ENCODE measurements around the gene C19orf38. TPM values are rescaled to one million over a fixed set of nuclear protein-coding genes. Genes with fewer than 3 reads are reported as not detected.

Gene C19orf38
- total and polyA plus RNA-seq, 9 donors: 2.3 to 5.6 (median 4.1) TPM

Other genes starting within 250 kb of the C19orf38 start
- gene SLC44A2, start 222.9 kb upstream of the C19orf38 start, total RNA-seq: 64.6 TPM
- gene SLC44A2, start 222.9 kb upstream of the C19orf38 start, polyA plus RNA-seq (ENCODE audit: insufficient read depth in 1 of 8, insufficient read length in 8 of 8, low replicate concordance in 1 of 8): 100 to 1,000 TPM; 114 to 153 (median 142) TPM
- 72.9 TPM for gene ILF3, start 194.1 kb upstream of the C19orf38 start, total RNA-seq
- gene ILF3, start 194.1 kb upstream of the C19orf38 start, polyA plus RNA-seq (ENCODE audit: insufficient read depth in 1 of 8, insufficient read length in 8 of 8, low replicate concordance in 1 of 8): 100 to 1,000 TPM; 147 to 210 (median 180) TPM
- gene QTRT1, start 147.0 kb upstream of the C19orf38 start, total RNA-seq: 25.1 TPM
- gene QTRT1, start 147.0 kb upstream of the C19orf38 start, polyA plus RNA-seq (ENCODE audit: insufficient read depth in 1 of 8, insufficient read length in 8 of 8, low replicate concordance in 1 of 8): 10 to 100 TPM; 27.2 to 44.5 (median 35.1) TPM
- 49.9 TPM for gene DNM2, start 130.3 kb upstream of the C19orf38 start, total RNA-seq
- gene DNM2, start 130.3 kb upstream of the C19orf38 start, polyA plus RNA-seq (ENCODE audit: insufficient read depth in 1 of 8, insufficient read length in 8 of 8, low replicate concordance in 1 of 8): 10 to 100 TPM; 56.9 to 81.7 (median 71.0) TPM
- gene TMED1, start 12.2 kb upstream of the C19orf38 start, total RNA-seq: 44.1 TPM
- gene TMED1, start 12.2 kb upstream of the C19orf38 start, polyA plus RNA-seq (ENCODE audit: insufficient read depth in 1 of 8, insufficient read length in 8 of 8, low replicate concordance in 1 of 8): 10 to 100 TPM; 33.8 to 48.8 (median 40.3) TPM
- 21.4 TPM for gene CARM1, start 23.1 kb downstream of the C19orf38 start, total RNA-seq
- 10 to 100 TPM; 51.3 to 72.1 (median 65.0) TPM for gene CARM1, start 23.1 kb downstream of the C19orf38 start, polyA plus RNA-seq (ENCODE audit: insufficient read depth in 1 of 8, insufficient read length in 8 of 8, low replicate concordance in 1 of 8)
- gene YIPF2, start 80.2 kb downstream of the C19orf38 start, total RNA-seq: 37.4 TPM
- 10 to 100 TPM; 23.2 to 36.9 (median 31.1) TPM for gene YIPF2, start 80.2 kb downstream of the C19orf38 start, polyA plus RNA-seq (ENCODE audit: insufficient read depth in 1 of 8, insufficient read length in 8 of 8, low replicate concordance in 1 of 8)
- 19.5 TPM for gene TIMM29, start 80.4 kb downstream of the C19orf38 start, total RNA-seq
- gene TIMM29, start 80.4 kb downstream of the C19orf38 start, polyA plus RNA-seq (ENCODE audit: insufficient read depth in 1 of 8, insufficient read length in 8 of 8, low replicate concordance in 1 of 8): 10 to 100 TPM; 16.9 to 20.3 (median 18.9) TPM
- gene SMARCA4, start 112.6 kb downstream of the C19orf38 start, total RNA-seq: 60.2 TPM
- 100 to 1,000 TPM in 6 of 8 donors, 10 to 100 TPM in 2; 91.3 to 121 (median 104) TPM for gene SMARCA4, start 112.6 kb downstream of the C19orf38 start, polyA plus RNA-seq (ENCODE audit: insufficient read depth in 1 of 8, insufficient read length in 8 of 8, low replicate concordance in 1 of 8)
- 13.9 TPM for gene LDLR, start 241.0 kb downstream of the C19orf38 start, total RNA-seq
- 10 to 100 TPM; 16.8 to 34.3 (median 23.9) TPM for gene LDLR, start 241.0 kb downstream of the C19orf38 start, polyA plus RNA-seq (ENCODE audit: insufficient read depth in 1 of 8, insufficient read length in 8 of 8, low replicate concordance in 1 of 8)

All from muscle of leg (tissue), 9 donors.